GM21737 (cell line): ENCODE results near the gene SMAP1.

Experiments
- ATAC-seq: cut with Tn5 transposase; IDR thresholded peaks from one replicate; pipeline ENCODE4 v1.9.1; 2021; ENCODE audit warnings: mild to moderate bottlenecking, moderate library complexity; ENCODE audit not compliant: unreplicated experiment

SMAP1 gene

DNA sequence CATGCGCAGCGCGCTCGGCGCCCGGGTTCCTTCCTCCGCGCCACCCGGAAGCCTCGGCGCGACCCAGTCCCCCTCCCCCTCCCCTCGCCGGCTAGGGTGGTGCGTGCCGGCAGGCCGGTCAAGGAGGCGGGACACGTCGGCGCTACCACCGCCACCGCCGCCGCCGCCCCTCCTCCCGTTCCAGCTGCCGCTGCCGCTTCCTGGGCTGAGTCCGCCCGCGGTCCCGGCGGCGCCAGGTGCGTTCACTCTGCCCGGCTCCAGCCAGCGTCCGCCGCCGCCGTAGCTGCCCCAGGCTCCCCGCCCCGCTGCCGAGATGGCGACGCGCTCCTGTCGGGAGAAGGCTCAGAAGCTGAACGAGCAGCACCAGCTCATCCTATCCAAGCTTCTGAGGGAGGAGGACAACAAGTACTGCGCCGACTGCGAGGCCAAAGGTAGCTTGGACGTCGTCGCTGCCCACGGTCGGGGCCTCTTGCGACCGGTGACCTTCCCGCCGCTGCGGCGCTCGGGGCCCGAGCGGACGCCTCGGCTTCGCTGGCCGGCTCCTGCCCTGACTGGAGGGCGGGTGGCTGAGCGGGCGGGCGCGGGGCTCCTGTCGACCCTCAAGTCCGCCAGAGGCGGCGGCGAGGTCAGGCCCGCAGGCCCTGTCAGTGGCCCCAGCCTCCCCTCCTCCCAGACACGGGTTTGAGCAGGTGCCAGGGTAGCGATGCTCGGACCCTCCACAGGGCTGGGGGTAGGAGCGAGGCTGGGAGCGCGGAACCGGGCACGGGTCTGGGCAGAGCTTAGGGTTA, at the start of gene SMAP1:
Gene SMAP1, plus strand, starts transcription at position 173 of the 788 bp plus-strand sequence. Its CDS starts 141 bp downstream, at position 314.
- peak; percentile 94 for ATAC-seq

DNA sequence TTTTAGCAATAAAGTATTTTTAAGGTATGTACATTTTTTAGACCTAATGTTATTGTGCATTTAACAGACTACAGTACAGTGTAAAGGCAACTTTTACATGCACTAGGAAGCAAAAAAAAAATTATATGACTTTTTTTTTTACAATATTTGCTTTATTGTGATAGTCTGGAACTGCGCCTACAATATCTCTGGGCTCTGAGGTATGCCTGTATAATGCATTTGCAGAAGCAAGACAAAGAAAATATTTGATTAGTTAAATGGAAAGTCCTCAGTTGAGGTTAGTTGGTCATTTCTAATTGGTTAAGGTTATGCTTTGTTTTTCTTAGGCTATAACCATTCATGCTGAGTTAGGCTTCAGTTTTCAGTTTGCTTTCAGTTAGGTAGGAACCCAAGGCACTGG, 46.9 kb upstream of the SMAP1 start:
- no peak for ATAC-seq

DNA sequence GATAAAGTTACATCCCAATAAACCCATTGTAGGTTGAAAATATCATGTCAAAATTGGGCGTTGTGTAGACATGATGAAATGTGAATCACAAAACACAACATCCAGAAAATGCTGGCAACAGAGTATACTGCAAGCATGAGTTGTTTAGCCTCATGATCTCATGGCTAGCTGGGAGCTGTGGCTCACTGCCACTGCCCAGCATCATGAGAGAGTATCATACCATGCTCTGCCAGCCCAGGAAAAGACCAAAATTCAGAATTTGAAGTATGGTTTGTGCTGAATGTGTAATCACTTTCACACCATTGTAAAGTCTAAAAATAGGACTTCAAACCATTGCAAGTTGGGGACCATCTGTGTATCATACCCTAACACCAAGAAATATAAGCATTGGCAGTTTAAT, 45.2 kb upstream of the SMAP1 start:
- ATAC-seq = no peak

DNA sequence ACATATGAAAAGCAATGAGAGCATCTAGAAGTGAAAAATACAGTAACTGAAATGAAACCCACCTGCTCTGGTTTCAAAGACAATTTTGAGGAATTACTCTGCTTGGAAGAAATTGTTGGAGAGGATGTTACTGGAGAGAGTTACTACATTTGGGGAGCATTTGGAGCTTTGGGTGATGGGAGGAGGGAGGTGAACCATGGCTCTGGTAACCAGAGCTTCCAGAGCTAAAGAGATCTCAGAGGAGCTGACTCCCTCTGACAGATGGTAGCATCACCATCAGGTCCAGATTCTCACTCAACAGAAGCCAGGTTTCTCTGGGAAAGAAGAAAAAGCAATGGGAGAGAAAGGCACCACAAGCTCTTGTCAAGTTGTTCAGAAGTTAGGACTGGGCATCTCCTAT, 42.2 kb upstream of the SMAP1 start:
- no peak for ATAC-seq

DNA sequence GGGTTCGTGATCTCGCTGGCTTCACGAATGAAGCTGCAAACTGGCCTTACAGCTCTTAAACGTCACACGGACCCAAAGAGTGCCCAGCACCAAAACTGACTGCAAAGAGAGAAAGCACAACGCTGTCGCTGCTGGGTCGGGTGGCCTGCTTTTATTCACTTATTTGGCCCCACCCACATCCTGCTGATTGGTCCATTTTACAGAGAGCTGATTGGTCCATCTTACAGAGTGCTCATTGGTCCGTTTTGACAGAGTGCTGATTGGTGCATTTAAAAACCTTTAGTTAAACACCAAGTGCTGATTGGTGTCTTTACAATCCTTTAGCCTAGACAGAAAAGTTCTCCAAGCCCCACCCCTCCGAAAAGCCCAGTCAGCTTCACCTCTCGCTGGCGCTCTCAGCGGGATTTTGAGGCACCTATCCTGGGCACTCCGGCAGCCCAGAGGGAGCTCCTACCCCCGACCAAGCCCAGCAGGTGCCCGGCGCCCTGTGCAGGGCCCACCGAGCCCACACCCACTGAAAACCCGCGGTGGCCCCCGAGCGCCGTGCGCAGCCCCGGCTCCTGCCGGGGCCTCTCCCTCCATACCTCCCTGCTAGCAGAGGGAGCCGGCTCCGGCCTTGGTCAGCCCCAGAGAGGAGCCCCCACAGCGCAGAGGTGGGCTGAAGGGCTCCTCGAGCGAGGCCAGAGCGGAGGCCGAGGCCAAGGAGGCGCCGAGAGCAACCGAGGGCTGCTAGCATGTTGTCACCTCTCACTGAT, 40.0 kb upstream of the SMAP1 start:
- no peak for ATAC-seq

DNA sequence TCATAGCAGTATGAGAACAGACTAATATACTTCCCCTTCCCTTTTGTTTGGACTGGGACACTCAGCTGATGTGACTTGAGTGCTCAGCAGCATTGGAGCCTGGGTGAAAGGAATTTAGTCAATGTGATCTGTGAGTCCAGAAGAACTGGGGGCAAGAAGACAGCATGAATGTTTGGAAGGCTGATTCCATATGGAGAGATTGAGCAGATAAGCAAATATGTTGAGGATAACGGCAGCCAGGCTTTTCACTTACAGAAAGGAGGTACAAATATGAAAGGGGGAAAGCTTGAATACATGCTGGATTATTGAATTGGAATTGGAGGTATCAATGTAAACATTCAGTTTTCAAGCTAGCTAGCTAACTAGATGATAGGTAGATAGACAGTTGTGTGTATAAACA, 37.8 kb upstream of the SMAP1 start:
- ATAC-seq = no peak

DNA sequence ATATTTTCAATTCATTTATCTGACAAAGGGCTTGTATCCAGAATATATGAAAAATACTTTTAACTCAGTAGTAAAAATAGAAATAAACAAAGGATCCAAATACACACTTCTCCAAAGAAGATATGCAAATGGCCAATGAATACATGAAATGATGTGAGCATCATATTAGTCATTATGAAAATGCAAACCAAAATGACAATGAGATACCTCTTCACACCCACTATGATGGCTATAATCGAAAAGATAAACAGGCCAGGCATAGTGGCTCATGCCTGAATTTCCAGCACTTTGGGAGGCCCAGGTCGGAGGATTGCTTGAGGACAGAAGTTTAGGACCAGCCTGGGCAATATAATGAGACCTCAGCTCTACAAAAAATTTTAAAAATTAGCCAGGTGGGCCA, 33.8 kb upstream of the SMAP1 start:
- ATAC-seq = no peak

DNA sequence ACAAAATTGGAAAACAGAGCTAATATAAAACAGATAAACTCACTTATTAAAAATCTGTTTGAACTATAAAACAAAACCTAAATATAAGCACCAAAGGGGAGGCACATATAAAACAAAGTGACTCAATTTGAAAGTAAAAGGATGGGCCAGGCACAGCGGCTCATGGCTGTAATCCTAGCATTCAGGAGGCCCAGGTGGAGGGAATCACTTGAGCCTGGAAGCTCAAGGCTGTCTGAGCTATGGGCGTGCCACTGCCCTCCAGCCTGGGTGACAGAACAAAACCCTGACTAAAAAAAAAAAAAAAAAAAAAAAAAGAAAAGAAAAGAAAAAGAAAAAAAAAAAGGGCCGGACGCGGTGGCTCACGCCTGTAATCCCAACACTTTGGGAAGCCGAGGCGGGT, 31.1 kb upstream of the SMAP1 start:
- no peak for ATAC-seq

DNA sequence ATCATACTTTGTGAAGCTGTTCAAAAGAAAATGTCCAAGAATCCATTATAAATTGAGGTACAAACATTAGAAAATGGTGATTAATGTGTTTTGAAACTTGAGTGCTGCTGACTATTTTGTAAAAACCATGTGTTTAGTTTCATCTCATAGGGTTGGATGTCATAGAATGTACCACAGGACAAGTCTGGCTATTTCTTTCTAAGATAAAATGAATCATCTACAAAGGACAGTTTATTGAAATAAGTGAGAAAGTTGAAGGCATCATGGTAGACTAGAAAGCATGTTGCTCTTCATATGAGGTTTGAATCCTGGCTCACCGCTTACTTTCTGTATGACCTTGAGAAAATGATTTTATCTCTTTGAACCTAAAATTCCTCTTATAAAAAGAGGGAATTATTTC, 29.2 kb upstream of the SMAP1 start:
- ATAC-seq = no peak

DNA sequence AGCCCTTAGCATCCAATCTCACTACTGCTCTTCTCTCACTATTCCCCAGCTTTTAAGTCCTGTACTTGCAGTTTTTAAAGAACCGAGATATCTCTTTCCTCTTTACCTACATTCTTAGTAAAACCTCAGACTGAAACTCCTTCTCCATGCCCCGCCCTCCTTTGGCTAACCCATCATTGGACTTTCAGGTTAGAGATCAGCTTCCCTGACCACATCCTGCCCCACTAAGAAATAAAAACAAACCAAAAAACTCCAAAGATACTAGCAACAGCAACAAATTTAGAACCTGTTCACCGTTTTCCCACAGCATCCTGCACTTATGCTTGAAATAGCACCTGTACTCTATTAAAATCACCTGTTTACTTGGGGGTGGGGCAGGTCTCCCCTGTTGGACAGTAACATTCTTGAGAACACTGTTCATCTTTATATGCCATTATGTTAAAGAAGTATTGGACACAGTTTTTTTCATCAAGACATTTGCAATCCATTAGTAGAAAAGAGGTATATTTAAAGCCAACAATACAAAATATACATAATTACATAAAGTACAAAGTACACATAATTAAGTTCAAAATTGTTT, 16.3 kb upstream of the SMAP1 start:
- peak; percentile 82 for ATAC-seq

DNA sequence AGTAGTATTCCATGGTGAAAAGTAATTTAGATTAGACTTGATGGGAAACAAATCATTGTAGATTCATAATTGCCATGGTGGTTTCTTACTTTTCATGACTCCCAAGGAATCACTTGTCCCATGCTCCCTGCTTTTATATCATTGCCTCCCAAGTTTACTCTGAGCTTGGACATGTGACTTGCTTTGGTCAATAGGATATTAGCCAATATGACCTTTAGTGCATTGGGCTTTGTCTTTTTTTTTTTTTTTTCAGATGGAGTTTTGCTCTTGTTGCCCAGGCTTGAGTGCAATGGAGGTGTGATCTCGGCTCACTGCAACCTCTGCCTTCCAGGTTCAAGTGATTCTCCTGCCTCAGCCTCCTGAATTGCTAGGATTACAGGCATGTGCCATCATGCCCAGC, 15.5 kb upstream of the SMAP1 start:
- ATAC-seq = no peak

DNA sequence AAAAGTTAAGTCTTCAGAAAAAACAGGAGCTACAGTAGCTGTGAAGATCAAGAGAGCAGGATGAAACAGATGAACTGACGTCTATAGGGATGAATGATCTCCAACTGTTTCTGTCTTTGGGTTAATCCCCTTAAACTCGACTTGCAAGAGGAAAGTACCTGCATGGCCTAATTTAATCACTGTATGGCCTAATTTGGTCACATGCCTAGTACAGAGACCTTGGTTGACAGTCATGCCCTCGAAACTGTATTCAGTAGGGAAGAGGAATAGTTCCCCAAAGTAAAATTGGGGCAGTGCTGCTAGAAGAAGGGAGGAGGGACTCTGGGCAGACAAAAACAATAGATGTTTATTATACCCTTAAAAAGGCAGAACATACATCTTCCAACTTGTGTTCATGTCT, 10.0 kb upstream of the SMAP1 start:
- ATAC-seq = no peak

DNA sequence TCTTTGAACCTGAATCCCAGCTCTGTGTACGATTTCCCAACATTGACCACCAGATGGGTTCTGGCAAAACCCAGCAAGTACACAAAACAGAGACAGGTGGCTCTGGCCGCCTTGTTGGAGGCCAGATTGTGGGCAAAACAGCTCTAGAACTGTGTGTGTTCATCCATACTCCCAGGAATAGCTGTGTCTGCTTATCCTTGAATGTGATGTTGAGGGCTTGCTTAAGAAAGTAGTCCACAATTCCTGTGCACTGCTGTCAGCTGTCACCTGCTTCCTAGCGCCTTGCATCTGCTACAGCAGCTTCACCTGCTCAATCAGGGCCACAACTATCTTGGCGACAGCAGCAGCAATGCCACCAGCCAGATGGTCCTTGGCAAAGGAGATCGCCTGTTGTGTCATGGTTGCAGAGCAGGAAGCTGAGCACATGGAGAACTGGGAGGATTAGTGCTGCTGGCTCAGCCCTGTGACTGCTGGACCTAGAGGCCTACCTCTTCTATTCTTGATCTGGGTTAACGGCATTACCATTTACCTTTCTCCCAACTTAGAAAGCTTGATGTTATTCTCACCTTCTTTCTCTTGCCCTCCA, 3.7 kb upstream of the SMAP1 start:
- no peak for ATAC-seq

DNA sequence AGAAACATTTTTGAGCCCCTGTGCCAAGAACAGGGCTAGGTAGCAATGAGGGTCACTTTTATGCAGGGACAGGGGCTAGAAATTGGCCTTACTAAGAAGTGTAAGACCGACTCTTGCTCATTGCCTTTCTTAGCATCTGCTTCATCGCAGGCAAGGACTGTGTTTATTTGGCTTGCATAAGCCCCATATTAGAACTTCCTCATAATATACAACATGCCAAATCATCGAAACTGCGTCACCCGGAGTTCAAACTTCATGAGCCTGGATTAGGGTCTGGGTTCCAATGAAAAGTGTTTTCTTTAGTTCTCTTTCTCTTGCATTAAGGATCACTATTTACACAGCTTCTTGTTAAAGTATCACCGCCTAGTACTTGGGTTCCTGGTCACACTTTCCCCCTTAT, 977 bp upstream of the SMAP1 start:
- no peak for ATAC-seq

DNA sequence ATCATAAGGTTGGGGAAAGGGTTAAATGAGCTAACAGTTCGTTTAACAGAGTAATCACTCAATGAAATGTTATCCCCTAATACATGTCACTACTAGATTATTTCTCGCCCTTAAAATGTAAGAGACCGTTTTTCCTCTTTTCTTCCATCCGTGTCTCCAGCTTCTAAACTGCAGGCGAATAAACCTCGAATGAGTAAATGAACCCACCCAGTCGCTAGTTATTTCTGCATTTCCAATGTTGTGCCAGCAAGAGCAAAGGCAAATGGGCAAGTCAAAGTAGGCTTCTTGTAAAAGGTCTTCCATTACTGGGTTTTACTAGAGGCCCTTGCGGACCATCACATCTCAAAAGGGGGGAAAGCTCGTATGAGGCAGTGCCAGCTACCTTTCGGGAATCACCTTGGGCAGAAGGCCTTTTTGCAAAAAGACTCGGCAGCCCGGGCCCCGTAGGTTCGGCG, 400 bp upstream of the SMAP1 start:
- ATAC-seq = no peak

DNA sequence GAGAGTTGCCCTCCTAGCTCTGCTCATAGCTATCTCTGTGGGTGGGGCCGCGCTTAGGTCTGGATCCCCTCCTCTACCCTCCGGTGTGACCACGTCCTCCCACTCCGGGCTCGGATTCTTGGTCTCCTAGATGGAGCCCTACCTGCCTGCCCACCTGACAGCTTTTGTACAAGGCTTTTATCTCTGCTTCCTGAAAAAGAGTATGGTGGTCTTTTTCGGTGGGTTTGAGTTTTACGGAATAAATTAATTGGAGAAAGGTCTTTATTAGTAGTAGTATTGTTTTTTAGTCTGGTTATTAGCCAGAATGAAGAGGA, 773 bp downstream of the SMAP1 start:
- ATAC-seq = no peak

DNA sequence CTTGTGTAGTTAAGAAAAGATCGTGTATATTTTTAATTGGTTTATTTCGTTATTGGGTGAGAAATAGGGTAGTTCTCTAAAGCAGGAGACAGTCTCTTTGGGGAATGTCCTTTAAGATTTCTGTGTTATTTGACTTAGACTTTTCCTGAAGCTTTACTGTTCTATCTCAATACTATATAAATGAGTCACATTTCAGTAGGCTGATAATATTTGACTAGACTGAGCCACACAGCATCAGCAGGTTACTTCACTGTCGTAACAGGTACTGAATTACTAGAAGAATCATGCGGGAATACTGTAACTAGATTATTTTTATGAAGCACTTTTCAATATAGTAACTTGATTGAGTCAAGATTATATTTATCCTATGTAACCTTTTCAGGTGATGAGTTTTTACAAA, 1.4 kb downstream of the SMAP1 start:
- ATAC-seq = no peak

DNA sequence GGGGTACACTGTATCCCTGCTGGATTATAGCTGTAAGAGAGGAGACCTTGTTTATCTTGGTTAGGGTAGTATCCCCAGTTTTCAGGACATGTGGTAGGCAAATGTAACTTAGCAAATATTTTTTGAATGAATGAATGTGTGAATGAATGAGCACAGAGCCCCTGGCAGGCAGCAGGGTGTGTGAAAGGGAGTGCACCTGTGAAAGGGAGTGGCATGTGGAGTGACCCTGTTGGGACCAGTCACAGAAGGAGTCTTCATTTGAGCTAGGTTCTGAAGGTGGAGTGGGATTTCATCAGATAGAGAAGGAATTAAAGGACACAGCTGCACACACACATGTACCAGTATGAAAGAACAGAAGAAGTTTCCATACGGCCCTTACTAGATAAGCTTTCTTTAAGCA, 4.9 kb downstream of the SMAP1 start:
- no peak for ATAC-seq

DNA sequence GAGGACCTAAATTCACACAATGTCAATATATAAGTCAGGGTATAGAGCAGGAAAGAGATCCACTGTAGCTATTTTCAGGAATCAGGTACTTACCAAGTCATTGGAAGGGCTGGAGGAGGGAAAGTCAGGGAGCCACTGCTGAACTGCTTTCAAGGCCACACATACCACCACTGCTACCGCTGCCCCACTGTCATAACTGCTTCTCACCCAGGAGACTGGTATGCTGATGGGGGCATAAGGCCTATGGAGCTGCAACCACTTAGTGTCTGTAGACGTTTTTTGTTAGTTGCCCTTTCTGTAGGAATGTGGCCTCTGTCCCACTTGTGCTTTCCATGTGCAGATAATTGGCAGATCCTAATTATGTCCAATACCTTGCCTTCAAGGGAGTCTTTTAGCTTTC, 5.4 kb downstream of the SMAP1 start:
- no peak for ATAC-seq

DNA sequence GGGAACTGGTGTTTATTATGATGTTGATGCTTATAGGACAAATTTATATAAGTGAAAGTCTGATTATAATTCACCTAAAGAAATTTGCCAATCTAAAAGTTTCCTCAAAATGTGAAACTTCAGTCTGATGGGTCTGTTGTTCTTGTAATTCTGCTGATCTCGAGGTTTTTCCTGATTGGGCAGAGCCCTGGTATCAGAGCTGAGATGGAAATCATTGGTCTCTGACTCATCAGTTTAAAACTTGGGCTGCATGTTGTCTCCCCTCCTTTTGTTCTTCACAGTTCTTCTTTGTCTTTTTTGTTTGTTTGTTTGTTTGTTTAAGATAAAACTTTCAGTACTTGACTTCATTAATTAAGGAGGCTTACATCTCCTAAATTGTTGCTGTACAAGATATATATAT, 5.9 kb downstream of the SMAP1 start:
- ATAC-seq = no peak

DNA sequence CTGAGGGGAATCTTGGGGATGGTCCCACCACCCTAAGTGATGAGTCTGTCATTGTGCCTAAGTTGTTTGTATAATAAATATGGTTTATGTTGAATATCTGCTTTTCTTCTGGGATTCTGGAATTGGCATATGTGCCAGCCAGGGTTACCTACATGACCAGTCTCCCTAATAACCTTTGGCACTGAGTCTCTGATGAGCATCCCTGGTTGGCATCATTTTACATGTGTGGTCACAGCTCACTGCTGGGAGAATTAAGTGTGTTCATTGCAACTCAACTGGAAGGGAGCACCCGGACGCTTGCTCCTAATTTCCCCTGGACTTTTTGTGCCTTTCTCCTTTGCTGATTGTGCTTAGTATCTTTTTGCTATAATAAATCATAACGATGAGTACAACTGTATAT, 8.1 kb downstream of the SMAP1 start:
- no peak for ATAC-seq

DNA sequence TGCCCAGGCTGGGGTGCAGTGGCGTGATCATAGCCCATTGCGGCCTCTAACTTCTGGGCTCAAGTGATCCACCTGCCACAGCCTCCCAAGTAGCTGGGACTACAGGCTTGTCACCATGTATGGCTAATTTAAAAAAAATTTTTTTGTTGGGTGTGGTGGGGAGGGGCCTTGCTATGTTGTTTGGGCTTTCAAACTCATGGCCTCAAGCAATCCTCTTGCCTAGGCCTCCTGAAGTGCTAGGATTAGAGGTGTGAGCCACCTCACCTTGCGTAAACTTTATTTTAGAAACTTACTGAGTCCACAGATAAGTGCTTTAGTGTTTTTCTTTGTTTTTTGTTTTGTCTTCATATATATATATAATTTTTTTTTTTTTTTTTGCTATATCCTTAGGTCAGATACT, 9.1 kb downstream of the SMAP1 start:
- ATAC-seq = no peak
